ENCODE results near the gene RGS6.

Gene RGS6

DNA sequence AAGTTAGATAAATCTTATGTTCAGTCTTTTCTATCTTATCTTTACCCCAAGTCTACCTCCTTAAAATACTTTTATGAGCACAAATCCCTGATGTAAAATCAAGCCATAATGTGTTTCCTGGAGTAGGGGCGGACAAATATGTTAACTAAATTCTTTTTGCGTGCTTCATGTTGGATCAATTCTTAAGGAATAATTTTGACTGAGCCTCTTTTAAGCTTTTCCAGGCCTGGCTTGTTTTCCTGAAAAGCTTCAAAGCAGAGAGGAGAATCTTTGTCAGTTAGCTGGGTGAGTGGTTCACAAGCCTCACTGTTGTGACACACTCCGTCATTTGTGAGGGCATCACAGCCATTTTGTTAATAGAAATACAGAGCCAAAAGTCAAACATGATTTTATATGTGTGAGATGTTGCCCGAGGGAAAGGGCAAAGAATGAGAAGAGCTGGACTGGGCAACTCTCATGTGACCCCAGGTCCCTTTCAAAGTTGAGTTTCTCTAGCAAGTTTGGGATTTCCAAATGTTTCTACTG is 468.9 kb downstream of the RGS6 start:
- TF ChIP-seq CTCF (IDR thresholded peaks at IDR 0.05; ENCODE audit: low read depth, low read length, missing control alignments): no peak
- no peak for DNase-seq (ENCODE audit: low read depth)
- H3K4me3 ChIP-seq (ENCODE audit: low read depth, low read length): no peak overlapping the region

GRCh38 chr14:72401632-72402376 is 469.6 kb downstream of the RGS6 start:
- no peak for TF ChIP-seq CTCF (IDR thresholded peaks at IDR 0.05; ENCODE audit: low read depth, low read length, missing control alignments)

DNA sequence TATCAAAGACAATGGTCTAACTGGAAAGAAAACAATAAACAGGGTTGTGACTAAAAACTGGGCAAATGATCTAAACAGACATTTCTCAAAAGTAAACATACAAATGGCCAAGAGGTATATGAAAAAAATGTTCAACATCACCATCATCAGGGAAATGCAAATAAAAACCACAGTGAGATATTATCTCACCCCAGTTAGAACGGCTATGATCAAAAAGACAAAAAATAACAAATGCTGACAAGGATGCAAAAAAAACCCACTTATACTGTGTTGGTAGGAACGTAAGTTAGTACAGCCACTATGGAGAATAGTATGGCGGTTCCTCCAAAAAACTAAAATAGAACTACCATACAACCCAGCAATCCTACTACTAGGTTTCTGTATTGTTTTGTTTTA is 470.1 kb downstream of the RGS6 start:
- no peak overlapping the region for H3K4me3 ChIP-seq (ENCODE audit: low read depth, low read length)
- DNase-seq (ENCODE audit: low read depth): no peak
- no peak for TF ChIP-seq CTCF (IDR thresholded peaks at IDR 0.05; ENCODE audit: low read depth, low read length, missing control alignments)

More at GRCh38 chr14:72401632-72402376, 469.6 kb downstream of the RGS6 start:
- no peak overlapping the region for H3K4me3 ChIP-seq (ENCODE audit: low read depth, low read length)
- no peak for DNase-seq (ENCODE audit: low read depth)

DNA sequence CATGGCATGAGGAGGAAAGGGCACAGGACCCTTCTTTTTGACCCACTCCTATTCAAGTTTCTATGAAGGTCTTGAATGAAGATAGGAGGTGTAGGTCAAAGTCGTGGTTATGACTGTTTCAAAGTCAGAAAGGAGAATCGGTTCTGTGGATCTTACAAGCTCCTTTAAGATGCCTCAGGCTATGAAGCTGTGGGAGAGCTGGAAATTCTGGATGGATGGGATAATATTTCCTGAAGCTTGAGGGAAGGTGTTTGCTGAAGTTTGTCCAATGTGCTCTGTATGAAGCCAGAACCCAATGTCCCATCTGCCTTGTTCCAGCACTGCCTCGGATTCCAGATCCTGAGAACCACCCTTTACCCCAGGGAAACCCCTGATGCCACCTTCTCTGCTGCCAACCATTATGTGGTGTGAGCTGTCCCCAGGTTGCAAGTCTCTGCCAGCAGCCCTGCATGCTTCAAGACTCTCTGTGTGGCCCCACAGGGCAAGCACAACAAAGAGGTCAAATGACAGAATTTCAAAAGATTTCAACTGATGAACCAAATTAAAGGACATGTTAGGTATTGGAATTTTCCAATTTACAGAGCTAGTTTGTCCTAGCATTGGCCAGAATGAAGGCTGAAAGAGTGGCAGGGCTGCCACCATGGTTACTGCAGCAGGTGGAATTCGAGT is 472.0 kb downstream of the RGS6 start:
- H3K4me3 ChIP-seq (ENCODE audit: low read depth, low read length): no peak overlapping the region
- TF ChIP-seq CTCF (IDR thresholded peaks at IDR 0.05; ENCODE audit: low read depth, low read length, missing control alignments): no peak
- no peak for DNase-seq (ENCODE audit: low read depth)

GRCh38 chr14:72404998-72405397 is 472.8 kb downstream of the RGS6 start:
- no peak overlapping the region for H3K4me3 ChIP-seq (ENCODE audit: low read depth, low read length)
- DNase-seq (ENCODE audit: low read depth): no peak
- TF ChIP-seq CTCF (IDR thresholded peaks at IDR 0.05; ENCODE audit: low read depth, low read length, missing control alignments): no peak

- no peak for TF ChIP-seq CTCF (IDR thresholded peaks at IDR 0.05; ENCODE audit: low read depth, low read length, missing control alignments)
- H3K4me3 ChIP-seq (ENCODE audit: low read depth, low read length): no peak overlapping the region
- no peak for DNase-seq (ENCODE audit: low read depth)
Observed at GRCh38 chr14:72408020-72408419, 475.8 kb downstream of the RGS6 start.

All from GM12864 (cell line).